HG03025 (cell line): ENCODE measurements around the gene ARHGEF16.

Experiments
- ATAC-seq: cut with Tn5 transposase; IDR thresholded peaks from one replicate; pipeline ENCODE4 v1.9.1; 2021; ENCODE audit warnings: mild to moderate bottlenecking, moderate library complexity; ENCODE audit not compliant: unreplicated experiment, low FRiP score

ARHGEF16 gene

GRCh38 chr1:3420218-3420951 is 34.1 kb upstream of the ARHGEF16 start:
- ATAC-seq = no peak

- ATAC-seq = no peak
These were observed 31.8 kb upstream of the ARHGEF16 start for GRCh38 chr1:3422638-3423037.

- no peak for ATAC-seq
These were observed 31.1 kb upstream of the ARHGEF16 start for GRCh38 chr1:3423245-3423829.

GRCh38 chr1:3423896-3424611 is 30.4 kb upstream of the ARHGEF16 start:
- ATAC-seq = no peak

GRCh38 chr1:3425486-3426215 is 28.8 kb upstream of the ARHGEF16 start:
- ATAC-seq = no peak

GRCh38 chr1:3426956-3427535 is 27.4 kb upstream of the ARHGEF16 start:
- no peak for ATAC-seq

- ATAC-seq = no peak
These were observed 26.5 kb upstream of the ARHGEF16 start for GRCh38 chr1:3427711-3428704.

- ATAC-seq = no peak
These were observed 25.6 kb upstream of the ARHGEF16 start for GRCh38 chr1:3428899-3429298.

GRCh38 chr1:3429320-3429719 is 25.1 kb upstream of the ARHGEF16 start:
- no peak for ATAC-seq

GRCh38 chr1:3429766-3430165 is 24.7 kb upstream of the ARHGEF16 start:
- no peak for ATAC-seq

- ATAC-seq = no peak
These were observed 24.1 kb upstream of the ARHGEF16 start for GRCh38 chr1:3430406-3430805.

GRCh38 chr1:3430820-3431219 is 23.6 kb upstream of the ARHGEF16 start:
- no peak for ATAC-seq

- no peak for ATAC-seq
These were observed 23.2 kb upstream of the ARHGEF16 start for GRCh38 chr1:3431266-3431665.

GRCh38 chr1:3431686-3432085 is 22.8 kb upstream of the ARHGEF16 start:
- ATAC-seq = no peak

- no peak for ATAC-seq
These were observed 22.2 kb upstream of the ARHGEF16 start for GRCh38 chr1:3432306-3432705.

GRCh38 chr1:3433076-3433475 is 21.4 kb upstream of the ARHGEF16 start:
- ATAC-seq = no peak

- no peak for ATAC-seq
These were observed 20.7 kb upstream of the ARHGEF16 start for GRCh38 chr1:3433596-3434320.

- no peak for ATAC-seq
These were observed 19.9 kb upstream of the ARHGEF16 start for GRCh38 chr1:3434406-3435110.
